Left hindlimb (tissue), 1 donor: ENCODE results near the gene PKN3.
"Not testable (repeated sequence)": the region's sequence is repeated elsewhere in the genome, so short reads cannot be mapped to it uniquely, and the experiment has no call there.

ENCODE experiments used
- DNase-seq: peaks from one replicate; pipeline ENCODE4 v3.0.0-alpha.2; 2018

The PKN3 gene

DNA sequence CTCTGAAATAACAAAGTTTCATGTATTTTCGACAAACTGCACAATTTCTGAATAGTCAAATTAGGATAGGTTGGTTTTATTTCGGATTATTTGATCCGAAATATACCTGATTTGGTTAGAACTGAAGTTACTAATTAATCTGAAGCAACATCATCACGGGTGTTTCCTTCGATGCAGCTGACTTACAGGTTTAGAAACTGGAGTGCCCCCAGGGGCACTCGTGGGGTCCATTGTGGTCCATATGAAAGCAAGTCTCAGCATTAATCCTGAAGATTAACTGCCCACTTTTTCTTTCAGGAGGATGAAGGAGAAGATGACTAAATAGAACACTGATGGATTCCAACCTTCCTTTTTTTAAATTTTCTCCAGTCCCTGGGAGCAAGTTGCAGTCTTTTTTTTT, 8.0 kb upstream of the PKN3 start:
- DNase-seq = no peak

DNA sequence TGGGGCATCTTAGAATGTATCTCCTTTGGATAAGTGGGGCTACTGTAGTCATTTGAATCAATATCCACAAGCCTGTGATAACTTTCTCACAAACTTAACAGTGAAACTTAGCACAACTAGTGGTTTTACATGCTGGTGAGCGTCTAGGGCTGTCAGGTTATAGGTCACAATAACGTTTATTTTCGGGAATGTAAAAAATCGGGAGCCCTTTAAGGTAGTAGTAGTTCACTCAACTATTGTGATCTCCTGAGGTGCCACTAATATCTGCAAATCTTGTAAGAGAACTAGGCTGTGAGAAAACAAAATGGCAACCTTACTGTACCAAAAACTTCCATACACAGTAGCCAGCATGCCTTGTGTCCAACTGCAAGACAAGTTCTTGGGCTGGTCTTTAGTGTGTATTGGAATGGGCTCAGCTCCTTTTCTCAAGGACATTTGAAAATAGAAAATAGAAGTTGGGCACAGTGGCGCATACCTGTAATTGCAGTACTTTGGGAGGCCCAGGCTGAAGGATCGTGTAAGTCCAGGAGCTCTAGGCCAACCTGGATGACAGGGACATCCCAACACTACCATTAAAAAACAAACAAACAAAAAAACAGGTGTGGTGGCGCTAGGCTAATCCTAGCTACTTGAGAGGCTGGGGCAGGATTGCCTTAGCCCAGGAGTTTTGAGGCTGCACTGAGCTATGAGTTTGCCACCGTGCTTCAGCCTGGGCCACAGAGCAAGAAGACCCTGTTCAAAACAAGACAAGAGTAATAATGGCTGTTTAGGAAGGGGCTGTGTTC, 5.2 kb upstream of the PKN3 start:
- no peak for DNase-seq

DNA sequence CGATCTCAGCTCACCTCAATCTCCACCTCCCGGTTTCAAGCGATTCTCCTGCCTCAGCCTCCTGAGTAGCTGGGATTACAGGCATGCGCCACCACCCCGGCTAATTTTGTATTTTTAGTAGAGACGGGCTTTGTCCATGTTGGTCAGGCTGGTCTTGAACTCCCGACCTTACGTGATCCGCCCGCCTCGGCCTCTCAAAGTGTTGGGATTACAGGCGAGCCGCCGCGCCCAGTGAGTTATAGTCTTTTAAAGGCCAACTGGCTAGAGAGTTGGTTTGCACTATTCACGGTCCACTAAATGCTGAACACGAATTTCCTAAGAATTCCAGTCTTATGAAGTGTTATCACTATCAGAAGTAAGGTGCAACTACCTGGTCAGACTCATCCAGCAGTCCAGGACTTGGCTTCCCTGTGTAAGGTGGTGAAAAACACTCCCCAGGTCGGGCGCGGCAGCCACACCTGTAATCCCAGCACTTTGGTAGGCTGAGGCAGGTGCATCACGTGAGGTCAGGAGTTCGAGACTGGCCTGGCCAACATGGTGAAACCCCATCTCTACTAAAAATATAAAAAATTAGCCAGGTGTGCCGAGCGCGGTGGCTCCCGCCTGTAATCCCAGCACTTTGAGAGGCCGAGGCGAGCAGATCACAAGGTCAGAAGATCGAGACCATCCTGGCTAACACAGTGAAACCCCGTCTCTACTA, 3.1 kb upstream of the PKN3 start:
- DNase-seq = not testable (repeated sequence)

DNA sequence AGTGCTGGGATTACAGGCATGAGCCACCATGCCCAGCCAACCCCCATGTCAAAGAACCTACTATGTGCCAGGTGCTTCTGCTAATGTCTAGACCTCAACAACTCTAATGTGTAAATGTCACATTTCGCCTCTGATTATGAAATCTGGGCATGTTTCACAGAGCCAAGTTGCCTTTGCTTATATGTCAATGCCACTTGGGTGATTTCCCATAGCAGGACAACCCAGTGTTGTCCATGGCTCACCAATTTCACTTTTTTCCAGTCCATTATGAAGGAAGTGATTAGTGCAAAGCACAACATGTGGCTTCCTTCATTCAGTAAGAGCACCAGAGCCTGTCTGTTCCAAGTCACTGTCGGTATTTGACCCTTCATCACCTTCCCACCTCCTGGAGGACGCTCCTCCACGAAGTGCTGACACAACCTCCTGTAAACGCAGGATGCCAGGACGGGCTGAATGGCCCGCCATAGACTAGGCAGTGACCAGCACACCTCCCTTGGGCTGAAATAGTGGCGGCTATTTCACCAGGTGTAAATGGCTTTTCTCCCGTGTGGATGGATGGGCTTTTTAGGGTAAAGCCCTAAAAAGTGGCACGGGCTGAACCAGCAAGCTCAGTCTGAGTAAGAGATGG, 962 bp upstream of the PKN3 start:
- DNase-seq = no peak

DNA sequence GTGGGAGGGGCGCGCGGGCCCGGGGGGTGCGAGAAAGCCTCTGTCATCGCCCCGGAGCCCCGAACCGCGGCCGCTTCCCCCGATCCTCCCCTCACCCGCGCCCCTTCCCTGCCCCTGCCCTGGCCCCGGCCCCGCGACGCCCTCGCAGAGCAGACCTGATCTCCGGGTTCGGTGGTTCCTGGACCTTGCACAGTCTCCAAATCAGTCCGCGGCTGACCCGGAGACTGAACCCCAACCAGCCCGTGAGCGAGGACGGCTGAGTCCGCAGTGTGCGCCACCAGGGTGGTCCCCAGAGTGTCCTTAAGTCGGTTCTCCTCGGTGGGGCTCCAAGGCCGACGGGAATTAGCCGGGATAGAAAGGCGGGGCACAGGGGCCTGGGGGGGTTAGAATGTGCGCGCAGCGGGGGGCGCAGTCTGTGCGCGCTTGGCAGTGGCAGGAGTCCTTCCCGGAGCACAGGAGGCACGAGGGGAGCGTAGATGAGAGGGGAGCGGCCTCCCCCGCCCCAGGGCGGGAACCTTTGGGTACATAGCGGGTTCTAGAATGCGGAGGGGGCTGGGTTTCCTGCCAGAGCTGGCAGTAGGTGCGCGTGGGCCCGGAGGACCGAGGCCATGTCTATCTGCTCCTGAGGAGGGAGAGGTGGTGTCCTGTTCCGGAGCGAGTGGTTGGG, 779 bp downstream of the PKN3 start:
- DNase-seq = peak; percentile 60

DNA sequence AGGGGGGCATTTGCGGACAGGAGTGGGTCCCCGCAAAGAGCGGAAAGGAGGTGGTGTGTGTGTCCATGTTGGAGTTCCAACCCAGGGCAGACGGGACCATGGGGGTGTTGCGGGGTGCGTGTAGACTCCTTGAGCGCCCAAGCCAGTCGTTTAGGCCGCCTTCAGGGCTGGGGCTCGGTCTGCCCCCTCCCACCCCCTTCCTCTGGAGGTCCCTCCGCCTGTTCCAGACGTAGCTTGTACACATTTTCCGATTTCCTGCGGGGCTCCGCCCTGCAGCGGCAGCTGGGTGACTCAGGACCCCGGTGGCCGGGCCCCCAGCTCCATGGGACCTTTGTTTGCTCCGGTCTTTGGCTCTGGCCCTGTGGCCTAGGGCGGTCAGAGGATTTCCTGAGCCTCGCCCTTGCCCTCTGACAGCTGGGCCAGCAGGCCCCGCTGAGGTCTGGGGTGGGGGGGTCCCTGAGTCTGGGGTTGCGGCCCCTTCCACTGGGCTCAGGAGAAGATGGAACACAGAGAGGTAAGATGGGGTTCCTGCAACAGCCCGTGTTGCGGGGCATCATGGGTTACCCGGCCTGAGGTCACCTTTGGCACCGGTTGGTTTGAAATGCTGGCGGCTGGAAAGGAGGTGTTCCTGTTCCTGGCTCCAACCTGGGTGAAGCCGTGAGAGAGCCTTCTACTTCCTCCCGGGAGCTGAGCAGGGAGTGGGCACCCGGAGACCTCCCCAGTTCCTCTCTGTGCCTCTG, 1.5 kb downstream of the PKN3 start:
- no peak for DNase-seq

DNA sequence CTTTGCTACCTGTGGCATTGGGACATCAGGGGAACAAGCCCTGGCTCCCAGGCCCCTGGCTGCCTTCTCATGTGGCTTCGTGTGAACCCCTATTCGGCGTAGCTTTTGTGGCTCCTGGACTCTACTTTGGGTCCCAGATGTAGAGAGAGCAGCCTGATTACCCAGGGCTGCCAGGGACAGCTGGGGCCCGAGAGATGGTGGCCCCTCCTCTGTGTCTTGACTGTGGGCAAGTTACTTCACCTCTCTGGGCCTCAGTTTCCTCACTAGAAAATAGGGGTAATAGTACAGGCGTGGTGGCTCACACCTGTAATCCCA, 2.0 kb downstream of the PKN3 start:
- no peak for DNase-seq

DNA sequence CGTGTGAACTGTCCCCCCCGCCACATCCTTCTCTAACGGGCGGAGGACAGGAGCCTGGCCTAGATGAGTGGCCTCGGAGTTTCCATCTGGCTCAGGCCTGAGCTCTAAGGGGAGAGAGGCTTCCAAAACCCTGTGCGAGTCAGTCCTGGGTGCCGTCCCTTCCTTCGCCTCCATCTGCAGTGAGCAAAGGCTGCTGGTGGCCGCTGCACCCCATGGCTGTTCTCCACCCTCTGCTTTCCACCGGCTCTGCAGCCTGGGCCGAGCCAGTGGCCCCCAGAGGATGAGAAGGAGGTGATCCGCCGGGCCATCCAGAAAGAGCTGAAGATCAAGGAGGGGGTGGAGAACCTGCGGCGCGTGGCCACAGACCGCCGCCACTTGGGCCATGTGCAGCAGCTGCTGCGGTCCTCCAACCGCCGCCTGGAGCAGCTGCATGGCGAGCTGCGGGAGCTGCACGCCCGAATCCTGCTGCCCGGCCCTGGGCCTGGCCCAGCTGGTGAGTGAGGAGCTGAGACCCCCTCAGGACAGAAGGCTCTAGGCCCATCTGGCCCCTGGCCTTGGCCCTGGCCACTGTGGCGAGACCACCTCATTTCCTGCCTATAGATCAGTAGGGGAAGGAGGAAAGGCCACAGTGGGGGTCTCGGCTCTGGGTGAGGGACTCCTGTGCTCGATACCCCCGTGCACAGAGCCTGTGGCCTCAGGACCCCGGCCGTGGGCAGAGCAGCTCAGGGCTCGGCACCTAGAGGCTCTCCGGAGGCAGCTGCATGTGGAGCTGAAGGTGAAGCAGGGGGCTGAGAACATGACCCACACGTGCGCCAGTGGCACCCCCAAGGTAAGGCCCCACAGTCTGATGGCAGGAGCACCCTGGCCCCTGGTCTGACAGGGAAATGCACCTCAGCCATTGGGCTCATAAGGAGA, 3.0 kb downstream of the PKN3 start:
- peak; percentile 25 for DNase-seq

DNA sequence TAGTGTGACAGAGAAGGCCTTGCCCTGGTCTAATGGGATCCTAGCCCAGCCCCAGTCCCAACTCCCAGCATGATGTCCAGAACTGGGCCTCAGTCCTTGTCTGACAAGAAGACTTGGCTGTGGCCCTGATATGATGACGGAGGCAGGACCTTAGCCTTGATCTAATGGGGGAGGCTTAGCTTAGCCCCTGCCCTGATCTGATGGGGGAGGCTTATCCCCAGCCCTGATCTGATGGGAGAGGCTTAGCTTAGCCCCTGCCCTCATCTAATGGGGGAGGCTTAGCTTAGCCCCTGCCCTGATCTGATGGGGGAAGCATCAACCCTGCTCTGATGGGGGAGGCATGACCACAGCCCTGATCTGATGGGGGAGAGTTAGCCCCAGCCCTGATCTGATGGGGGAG, 3.7 kb downstream of the PKN3 start:
- DNase-seq = peak; percentile 17

DNA sequence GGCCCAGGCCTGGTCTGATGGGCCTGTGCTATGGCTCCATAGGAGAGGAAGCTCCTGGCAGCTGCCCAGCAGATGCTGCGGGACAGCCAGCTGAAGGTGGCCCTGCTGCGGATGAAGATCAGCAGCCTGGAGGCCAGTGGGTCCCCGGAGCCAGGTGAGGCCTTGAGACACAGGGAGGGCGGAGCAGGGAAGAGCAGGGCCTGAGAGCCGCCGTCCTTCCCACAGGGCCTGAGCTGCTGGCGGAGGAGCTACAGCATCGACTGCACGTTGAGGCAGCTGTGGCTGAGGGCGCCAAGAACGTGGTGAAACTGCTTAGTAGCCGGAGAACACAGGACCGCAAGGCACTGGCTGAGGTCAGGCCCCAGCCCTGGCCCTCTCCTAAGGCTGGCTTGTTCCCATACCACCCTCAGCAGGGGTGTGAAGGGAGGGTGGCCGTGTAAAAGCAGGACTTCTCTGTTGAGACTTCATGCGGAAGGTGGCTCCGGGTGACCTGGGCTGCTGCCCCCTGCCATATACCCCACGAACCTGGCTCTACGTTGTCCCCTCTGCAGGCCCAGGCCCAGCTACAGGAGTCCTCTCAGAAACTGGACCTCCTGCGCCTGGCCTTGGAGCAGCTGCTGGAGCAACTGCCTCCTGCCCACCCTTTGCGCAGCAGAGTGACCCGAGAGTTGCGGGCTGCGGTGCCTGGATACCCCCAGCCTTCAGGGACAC, 4.5 kb downstream of the PKN3 start:
- peak; percentile 24 for DNase-seq

DNA sequence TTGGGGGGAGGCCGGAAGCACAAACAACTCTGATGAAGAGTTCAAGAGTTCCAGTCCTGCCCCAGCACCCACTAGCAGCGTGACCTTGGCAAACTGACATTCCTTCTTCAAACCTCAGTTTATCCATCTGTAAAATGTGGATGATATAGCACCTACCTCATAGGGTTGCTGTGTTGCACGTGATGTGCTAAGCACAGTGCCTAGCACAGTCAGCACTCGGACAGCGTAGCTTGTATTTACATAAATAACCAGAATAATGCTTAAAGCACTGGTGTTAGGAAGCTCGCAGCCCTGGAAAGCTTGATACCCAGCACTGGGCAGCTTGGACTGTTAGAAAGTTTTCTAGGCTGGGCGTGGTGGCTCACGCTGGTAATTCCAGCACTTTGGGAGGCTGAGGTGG, 5.1 kb downstream of the PKN3 start:
- DNase-seq = no peak

DNA sequence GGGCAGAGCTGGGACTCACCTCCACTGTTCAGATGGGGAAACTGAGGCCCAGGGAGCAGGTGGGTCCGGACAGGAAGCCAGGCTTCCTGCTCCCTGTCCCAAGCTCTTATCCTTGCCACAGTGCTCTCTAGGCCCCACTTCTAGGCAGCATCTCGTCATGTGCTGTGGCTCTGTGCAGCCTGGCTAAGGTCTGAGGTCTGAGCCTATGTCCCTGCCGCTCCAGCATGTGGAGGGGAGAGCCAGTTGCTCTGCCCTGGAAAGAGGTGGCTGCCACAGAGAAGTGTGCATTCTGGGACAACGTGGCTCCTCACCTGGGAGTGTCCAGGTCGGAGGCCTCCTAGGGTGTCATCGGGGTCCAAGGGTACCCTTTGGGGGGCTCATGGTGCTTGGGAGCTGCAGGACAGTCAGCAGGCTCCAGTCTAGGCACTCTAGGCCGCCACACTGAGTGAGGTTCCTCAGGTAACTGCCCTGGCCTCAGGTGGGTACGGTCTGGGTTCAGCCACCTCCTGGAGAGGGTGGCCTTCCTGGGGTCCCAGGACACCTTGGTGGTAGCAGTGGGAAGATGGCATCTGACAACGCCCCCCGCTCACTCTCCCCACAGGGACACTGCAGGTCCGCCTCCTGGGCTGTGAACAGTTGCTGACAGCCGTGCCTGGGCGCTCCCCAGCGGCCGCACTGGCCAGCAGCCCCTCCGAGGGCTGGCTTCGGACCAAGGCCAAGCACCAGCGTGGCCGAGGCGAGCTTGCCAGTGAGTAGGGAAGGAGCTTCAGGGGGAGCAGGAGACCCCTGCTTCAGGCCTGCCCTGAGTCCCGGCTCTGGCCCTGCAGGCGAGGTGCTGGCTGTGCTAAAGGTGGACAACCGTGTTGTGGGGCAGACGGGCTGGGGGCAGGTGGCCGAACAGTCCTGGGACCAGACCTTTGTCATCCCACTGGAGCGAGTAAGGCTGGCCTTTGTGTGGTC, 10.4 kb downstream of the PKN3 start:
- DNase-seq = peak; percentile 20

DNA sequence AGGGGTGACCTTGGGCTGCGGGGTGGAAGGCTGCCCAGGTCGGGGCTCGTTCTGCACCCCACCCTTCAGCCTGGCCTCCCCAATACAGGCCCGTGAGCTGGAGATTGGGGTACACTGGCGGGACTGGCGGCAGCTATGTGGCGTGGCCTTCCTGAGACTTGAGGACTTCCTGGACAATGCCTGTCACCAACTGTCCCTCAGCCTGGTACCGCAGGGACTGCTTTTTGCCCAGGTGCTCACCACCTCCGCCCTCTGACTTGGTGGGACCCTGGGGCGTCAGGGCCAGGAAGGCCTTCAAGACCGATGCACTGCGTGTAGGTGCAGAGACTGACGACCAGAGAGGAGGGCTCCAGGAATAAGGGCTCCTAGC, 11.1 kb downstream of the PKN3 start:
- peak; percentile 27 for DNase-seq

DNA sequence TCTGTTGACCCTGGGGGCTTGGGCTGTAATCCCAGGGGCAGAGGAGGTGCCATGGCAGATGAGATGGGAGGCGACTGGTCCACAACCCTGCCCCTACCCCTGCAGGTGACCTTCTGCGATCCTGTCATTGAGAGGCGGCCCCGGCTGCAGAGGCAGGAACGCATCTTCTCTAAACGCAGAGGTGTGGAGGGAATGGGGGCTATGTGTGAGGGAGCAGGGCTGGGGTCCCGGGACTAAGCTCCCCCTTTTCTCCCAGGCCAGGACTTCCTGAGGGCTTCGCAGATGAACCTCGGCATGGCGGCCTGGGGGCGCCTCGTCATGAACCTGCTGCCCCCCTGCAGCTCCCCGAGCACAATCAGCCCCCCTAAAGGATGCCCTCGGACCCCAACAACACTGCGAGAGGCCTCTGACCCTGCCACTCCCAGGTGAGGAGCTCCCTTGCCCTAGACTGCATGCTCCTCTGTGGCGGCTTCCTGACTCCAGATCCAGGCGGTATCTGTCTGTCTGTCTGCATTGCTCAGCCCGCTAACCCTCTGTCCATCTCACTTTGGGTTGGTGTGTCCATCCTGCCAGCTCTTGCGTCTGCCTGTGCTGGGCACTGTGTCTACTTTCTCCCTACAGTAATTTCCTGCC, 11.8 kb downstream of the PKN3 start:
- DNase-seq = peak; percentile 24

DNA sequence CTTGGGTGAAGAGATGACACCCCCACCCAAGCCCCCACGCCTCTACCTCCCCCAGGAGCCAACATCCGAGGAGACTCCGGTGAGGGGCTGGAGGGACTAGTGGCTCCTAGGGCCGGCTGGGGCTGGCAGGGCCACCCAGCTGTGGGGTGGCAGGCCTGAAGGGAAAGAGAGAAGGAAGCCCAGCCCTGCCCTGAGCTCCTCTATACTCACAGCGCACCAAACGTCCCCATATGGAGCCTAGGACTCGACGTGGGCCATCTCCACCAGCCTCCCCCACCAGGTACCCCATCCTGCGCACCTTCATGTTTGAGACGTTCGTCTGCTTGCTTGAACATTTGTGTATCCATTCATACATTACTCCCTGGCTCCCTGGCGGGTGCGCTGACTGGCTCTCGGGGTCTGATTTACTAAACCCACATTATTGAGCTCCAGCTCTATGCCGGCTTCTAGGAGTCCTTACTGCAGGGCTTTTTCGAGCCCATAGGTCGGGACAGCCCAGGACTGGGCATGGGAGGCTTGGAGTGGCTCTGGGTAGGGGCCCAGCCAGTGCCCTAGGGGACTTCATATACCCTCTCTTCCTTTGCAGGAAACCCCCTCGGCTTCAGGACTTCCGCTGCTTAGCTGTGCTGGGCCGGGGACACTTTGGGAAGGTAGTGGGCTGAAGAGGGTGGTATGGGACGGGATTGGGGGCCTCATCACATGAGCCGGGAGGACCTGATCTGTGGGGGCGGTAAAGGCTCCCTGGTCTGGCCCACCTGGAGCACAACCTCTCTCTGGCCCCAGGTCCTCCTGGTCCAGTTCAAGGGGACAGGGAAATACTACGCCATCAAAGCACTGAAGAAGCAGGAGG, 12.5 kb downstream of the PKN3 start:
- DNase-seq = peak; percentile 16

DNA sequence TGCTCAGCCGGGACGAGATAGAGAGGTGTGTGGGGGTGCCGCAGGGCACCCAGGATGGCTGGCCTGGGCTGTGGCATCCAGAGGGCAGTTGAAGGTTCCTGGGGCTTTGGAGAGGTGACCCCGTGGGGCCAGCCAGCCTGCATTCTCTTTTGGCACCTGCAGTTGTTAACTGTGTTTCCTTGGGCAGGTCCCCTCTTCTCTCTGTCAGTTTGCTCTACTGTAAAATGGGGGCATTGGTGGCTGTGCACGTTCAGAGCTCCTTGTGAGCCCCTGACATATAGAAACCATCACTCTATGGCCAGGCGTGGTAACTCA, 13.1 kb downstream of the PKN3 start:
- peak; percentile 16 for DNase-seq

DNA sequence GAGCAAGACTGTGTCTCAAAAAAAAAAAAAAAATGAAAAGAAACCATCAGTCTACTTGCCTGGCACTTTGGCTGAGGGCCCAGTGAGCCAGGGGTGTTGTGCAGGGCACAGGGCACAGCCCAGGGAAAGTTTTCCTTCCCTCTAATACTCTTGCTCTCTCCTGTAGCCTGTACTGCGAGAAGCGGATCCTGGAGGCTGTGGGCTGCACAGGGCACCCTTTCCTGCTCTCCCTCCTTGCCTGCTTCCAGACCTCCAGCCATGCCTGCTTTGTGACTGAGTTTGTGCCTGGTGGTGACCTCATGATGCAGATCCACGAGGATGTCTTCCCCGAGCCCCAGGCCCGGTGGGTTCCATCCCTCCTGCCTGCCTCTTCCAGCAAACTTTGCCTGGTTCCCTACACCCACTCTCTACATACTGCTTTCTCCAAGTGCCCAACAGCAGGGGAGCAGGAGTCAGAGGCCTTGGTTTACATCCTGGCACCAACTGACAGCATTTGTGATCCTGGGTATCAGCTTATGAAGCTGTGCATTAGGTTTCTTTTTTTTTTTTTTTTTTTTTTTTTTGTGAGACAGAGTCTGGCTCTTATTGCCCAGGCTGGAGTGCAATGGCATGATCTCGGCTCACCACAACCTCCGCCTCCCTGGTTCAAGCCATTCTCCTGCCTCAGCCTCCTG, 14.4 kb downstream of the PKN3 start:
- DNase-seq = peak; percentile 19

DNA sequence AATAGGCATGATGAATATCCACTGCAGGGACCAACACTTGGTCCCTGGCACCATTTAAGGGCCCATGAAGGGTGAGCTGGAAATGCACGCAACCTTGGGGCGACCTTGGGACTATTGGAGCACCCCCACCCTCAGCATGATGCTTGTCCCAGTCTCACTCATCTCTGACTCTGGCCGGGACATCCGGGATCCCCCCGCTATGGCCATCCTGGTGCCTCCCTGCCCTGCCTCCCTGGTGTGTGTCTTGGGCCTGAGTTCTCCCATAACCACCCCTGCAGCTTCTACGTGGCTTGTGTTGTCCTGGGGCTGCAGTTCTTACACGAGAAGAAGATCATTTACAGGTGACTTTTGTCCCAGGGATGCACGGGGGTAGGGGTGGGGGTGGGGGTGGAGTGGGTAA, 15.7 kb downstream of the PKN3 start:
- DNase-seq = peak; percentile 28
